Skeletal muscle tissue (tissue), 4 donors: ENCODE results near the gene GPR31. TPM values are rescaled to one million over a fixed set of nuclear protein-coding genes. Genes with fewer than 3 reads are reported as not detected.

ENCODE experiments used
- H3K27ac ChIP-seq: one replicate; pipeline ENCODE4 v1.7.0; 2013; ENCODE audit warnings: mild to moderate bottlenecking, low read depth, low read length, inconsistent platforms
- H3K27me3 ChIP-seq, 3 donors: one replicate each; pipeline ENCODE4 v1.7.0; 2013; ENCODE audit warnings: low read length in 3 of 3; ENCODE audit not compliant: control insufficient read depth in 3 of 3, insufficient read depth in 3 of 3
- H3K36me3 ChIP-seq, 3 donors: one replicate each; pipeline ENCODE4 v1.7.0; 2013; ENCODE audit warnings: low read length in 3 of 3; ENCODE audit not compliant: control insufficient read depth in 3 of 3, insufficient read depth in 3 of 3
- H3K4me1 ChIP-seq, 3 donors: one replicate each; pipeline ENCODE4 v1.7.0; 2013; ENCODE audit warnings: low read length in 3 of 3, mild to moderate bottlenecking in 3 of 3; ENCODE audit not compliant: control insufficient read depth in 3 of 3, insufficient read depth in 3 of 3
- H3K4me3 ChIP-seq, 3 donors: one replicate each; pipeline ENCODE4 v1.7.0; 2013; ENCODE audit warnings: low read length in 3 of 3
- H3K9ac ChIP-seq, 3 donors: one replicate each; pipeline ENCODE4 v1.7.0; 2013; ENCODE audit warnings: low read length in 3 of 3, mild to moderate bottlenecking in 3 of 3, moderate library complexity in 2 of 3, low read depth in 1 of 3
- H3K9me3 ChIP-seq, 3 donors: one replicate each; pipeline ENCODE4 v1.7.0; 2013; ENCODE audit warnings: low read length in 3 of 3; ENCODE audit not compliant: control insufficient read depth in 3 of 3
- total RNA-seq: library from RNA; depleted of rRNA; stranded (reverse); fragments of >200 nt; gene quantifications from one replicate; pipeline ENCODE4 v1.2.3, GENCODE V29; 2014
- donor health status: Osteomylitis.

Gene GPR31
- total RNA-seq, 1 donor from 2014 or later: not detected

DNA sequence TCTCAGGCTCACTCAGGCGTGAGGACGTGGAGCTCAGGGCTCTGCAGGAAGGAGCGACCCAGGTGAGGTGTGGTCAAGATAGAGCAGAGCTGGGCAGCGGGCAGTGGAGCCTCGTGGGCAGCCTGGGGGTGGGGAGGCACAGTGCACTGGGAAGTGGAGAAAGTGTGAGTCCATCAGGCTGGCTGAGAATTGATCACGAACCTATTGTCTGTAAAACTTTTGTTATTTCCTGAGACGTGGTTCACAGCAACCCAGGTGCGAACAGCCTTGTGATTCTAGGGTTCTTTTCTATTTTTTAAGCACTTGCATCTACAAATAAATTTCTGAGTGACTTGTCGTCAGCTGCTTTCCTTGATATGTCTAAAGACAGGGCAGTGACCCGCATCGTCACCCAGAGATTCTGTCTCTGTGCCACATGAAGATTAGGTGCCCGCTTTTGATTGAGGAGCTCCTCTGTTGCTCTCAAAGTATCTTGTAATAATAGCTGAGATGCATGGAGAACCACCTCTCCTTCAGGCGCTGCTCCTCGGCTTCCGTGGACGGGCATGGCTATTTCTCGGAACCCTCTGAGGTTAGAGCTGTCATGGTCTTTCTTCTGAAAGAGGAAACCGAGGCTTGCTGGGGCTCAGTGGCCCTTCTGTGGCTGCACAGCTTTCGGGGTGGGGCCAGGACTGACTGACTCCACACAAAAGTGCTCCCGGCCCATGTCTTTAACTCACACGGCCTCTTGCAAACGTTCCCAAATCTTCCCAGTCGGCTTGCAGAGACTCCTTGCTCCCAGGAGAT is 35.5 kb downstream of the GPR31 start:
- Histone ChIP-seq H3K4me1 (no peaks in the 10 kb centered on the region), H3K9ac (no peak overlapping the region), H3K4me3 (no peak overlapping the region), H3K9me3 (no peaks in the 10 kb centered on the region), H3K27ac (no peak overlapping the region), H3K27me3 (peaks cover 7 to 14% (median 13%) of the 10 kb centered on the region in 3 donors), H3K36me3 (no peaks in the 10 kb centered on the region)

DNA sequence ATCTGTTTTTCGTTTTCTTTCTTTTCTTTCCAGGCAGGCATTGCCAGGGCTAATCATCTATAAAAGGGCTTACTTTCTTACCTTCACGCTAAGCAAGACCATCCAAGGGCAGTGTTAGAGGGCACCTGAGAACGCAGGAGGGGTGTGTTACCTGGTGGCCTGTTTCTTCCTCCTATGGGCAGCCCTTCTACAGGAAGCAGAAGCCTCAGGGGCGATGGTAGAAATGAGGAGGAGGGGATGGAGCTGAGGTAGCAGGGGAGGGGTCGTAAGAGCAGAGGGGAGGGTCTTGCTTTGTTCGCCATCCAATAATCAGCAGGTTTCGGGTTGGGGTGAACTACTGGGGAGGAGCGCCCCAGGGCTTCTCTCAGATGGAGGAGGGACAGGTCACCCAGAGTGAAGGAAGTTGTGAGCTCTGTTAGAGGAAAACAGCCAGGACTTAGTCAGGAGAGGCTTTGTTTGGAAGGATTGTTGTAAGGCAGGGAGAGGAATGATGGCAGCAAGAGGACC is 36.4 kb downstream of the GPR31 start:
- no peaks in the 10 kb centered on the region for H3K9me3 ChIP-seq
- H3K9ac ChIP-seq: no peak overlapping the region
- H3K4me1 ChIP-seq: no peaks in the 10 kb centered on the region
- no peak overlapping the region for H3K4me3 ChIP-seq
- H3K36me3 ChIP-seq: no peaks in the 10 kb centered on the region
- no peak overlapping the region for H3K27ac ChIP-seq
- peaks cover 7 to 18% (median 16%) of the 10 kb centered on the region in 3 donors for H3K27me3 ChIP-seq

DNA sequence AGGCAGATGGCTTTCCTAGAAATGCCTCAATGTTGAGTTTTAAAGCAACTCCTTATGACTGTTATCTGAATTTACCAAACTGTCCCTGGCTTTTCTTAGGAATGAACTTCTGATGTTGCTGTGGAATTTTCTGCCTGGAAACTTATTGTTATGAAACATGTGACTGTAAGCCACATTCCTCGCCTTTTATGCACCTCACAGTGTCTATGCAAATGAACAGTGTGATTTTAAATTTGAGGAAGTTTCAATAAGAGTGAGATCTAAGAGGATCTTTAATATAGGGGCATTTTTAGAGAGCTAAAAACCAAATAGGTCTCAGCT is 37.2 kb downstream of the GPR31 start:
- Histone ChIP-seq H3K36me3 (no peaks in the 10 kb centered on the region), H3K4me3 (no peak overlapping the region), H3K27ac (no peak overlapping the region), H3K9me3 (no peaks in the 10 kb centered on the region), H3K9ac (no peak overlapping the region), H3K27me3 (peaks cover 7 to 20% (median 17%) of the 10 kb centered on the region in 3 donors), H3K4me1 (no peaks in the 10 kb centered on the region)

GRCh38 chr6:167119670-167120582 is 37.9 kb downstream of the GPR31 start:
- Histone ChIP-seq H3K9me3 (no peaks in the 10 kb centered on the region), H3K27ac (no peak overlapping the region), H3K9ac (no peak overlapping the region), H3K4me3 (no peak overlapping the region), H3K27me3 (peaks cover 7 to 22% (median 20%) of the 10 kb centered on the region in 3 donors), H3K36me3 (no peaks in the 10 kb centered on the region), H3K4me1 (no peaks in the 10 kb centered on the region)

DNA sequence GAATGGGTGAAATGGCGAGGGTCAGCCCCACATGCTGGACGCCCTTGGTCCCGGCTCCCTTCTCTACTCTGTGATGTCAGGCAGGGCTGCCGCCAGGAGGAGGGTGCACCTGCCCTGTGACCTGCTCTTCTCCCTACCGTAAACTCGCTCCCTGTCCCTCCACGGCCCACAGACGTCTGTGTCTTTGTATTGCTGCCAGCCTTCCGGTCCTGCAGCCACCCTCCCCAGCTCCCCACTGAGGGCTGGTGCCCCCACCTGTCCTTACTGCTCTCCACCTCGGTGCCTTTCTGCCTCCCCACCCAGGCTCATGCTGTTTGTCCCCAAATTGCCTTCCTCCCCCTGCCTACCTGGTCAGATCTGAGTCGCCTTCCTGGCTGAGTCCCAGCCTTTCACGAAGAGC is 38.9 kb downstream of the GPR31 start:
- Histone ChIP-seq H3K27ac (no peak overlapping the region), H3K36me3 (no peaks in the 10 kb centered on the region), H3K9me3 (no peaks in the 10 kb centered on the region), H3K9ac (no peak overlapping the region), H3K4me1 (no peaks in the 10 kb centered on the region), H3K27me3 (peaks cover 7 to 30% (median 22%) of the 10 kb centered on the region in 3 donors), H3K4me3 (no peak overlapping the region)

GRCh38 chr6:167118006-167118405 is 39.8 kb downstream of the GPR31 start:
- Histone ChIP-seq H3K27ac (no peak overlapping the region), H3K9me3 (no peaks in the 10 kb centered on the region), H3K4me1 (no peaks in the 10 kb centered on the region), H3K27me3 (peaks cover 7 to 30% (median 27%) of the 10 kb centered on the region in 3 donors), H3K4me3 (no peak overlapping the region), H3K36me3 (no peaks in the 10 kb centered on the region), H3K9ac (no peak overlapping the region)

GRCh38 chr6:167116838-167117228 is 40.9 kb downstream of the GPR31 start:
- H3K36me3 ChIP-seq: no peaks in the 10 kb centered on the region
- H3K27me3 ChIP-seq: peaks cover 13 to 33% (median 32%) of the 10 kb centered on the region in 3 donors
- H3K27ac ChIP-seq: no peak overlapping the region
- no peaks in the 10 kb centered on the region for H3K4me1 ChIP-seq
- H3K9me3 ChIP-seq: no peaks in the 10 kb centered on the region
- no peak overlapping the region for H3K9ac ChIP-seq
- no peak overlapping the region for H3K4me3 ChIP-seq

DNA sequence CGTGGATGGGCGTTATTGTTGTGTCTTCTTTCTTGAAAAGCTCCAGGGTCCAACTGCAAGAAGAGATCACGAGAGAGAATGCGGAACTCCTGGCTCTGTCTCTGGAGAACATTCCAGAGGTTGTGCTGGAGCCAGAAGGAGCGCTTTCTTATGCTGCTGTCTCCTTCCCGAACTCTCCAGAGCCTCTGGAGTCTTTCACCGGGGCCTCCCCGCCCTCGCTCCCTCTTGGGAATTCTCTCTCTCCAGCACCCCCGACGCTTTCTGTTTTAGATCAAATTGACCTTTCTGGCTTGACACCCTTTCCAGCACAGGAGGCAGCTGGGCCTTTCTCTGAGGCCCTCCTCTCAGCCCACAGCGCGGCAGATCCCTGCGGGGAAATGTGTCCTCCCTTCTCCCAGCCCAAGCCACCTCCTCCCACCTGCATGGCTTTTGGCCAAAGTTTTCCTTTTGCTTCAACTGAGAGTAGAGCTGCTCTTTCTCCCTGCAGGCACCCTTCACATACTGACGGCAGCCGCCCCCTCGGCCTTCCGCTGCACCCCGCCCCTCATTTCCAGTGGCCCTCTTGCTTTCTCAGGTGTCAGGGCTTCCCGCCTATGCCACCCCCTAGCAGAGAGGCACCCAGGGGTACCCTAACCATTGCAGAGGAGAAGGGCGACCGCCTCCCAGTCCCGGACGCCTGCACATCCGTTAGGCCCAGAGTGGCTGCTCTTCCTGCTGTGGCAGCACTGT is 41.5 kb downstream of the GPR31 start:
- no peak overlapping the region for H3K27ac ChIP-seq
- H3K4me3 ChIP-seq: no peak overlapping the region
- H3K27me3 ChIP-seq: peaks cover 13 to 32% (median 31%) of the 10 kb centered on the region in 3 donors
- no peaks in the 10 kb centered on the region for H3K36me3 ChIP-seq
- no peaks in the 10 kb centered on the region for H3K4me1 ChIP-seq
- no peaks in the 10 kb centered on the region for H3K9me3 ChIP-seq
- no peak overlapping the region for H3K9ac ChIP-seq

GRCh38 chr6:167115054-167115453 is 42.7 kb downstream of the GPR31 start:
- no peak overlapping the region for H3K27ac ChIP-seq
- H3K9ac ChIP-seq: no peak overlapping the region
- no peaks in the 10 kb centered on the region for H3K9me3 ChIP-seq
- no peaks in the 10 kb centered on the region for H3K4me1 ChIP-seq
- no peak overlapping the region for H3K4me3 ChIP-seq
- peaks cover 9 to 34% (median 25%) of the 10 kb centered on the region in 3 donors for H3K27me3 ChIP-seq
- no peaks in the 10 kb centered on the region for H3K36me3 ChIP-seq
